GM19468 (cell line): ENCODE results near the gene PPP6R2.
"Not testable (repeated sequence)": the region's sequence is repeated elsewhere in the genome, so short reads cannot be mapped to it uniquely, and the experiment has no call there.

Experiments used
- ATAC-seq: cut with Tn5 transposase; IDR thresholded peaks from one replicate; pipeline ENCODE4 v1.9.1; 2021; ENCODE audit warnings: mild to moderate bottlenecking, moderate library complexity, moderate number of reproducible peaks; ENCODE audit not compliant: unreplicated experiment; ENCODE audit errors: extremely low read depth

Gene PPP6R2

DNA sequence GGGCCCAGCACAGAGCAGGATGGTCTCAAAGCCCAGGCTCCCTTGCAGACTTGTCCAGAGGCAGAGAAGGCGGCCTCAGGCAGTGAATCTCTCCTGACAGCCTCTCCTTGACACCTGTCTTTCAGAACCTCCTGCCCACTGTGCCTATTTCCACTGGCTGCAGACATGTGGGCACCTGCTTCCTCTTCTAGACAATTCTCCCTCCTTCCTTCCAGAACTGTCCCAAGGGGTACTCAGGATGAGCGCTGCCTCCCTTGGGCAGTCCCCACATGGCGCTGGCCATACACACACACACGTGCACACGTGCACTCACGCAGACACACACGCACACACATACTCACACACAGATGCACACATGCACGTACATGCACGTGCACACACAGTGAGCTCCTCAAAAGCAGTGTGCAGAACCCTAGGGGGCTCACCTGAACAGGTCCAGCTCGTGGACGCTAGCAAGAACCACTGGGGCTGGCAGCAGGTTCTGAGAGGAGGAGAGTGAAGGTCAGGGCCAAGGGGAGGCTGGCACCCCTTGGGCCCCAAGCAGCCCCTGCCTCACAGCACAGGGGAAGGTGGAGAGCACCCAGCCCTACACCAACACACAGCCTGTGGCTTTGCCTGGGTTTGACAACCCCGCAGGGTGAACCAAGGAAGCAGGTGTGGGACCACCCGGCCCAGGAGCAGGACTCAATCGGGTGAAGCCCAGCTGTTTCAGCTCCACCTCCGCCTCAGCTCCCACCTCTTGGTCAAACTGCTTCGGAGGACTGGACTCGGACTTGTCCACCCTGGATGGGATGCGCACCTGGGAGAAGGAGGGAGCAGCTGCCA is 27.6 kb upstream of the PPP6R2 start:
- no peak for ATAC-seq

DNA sequence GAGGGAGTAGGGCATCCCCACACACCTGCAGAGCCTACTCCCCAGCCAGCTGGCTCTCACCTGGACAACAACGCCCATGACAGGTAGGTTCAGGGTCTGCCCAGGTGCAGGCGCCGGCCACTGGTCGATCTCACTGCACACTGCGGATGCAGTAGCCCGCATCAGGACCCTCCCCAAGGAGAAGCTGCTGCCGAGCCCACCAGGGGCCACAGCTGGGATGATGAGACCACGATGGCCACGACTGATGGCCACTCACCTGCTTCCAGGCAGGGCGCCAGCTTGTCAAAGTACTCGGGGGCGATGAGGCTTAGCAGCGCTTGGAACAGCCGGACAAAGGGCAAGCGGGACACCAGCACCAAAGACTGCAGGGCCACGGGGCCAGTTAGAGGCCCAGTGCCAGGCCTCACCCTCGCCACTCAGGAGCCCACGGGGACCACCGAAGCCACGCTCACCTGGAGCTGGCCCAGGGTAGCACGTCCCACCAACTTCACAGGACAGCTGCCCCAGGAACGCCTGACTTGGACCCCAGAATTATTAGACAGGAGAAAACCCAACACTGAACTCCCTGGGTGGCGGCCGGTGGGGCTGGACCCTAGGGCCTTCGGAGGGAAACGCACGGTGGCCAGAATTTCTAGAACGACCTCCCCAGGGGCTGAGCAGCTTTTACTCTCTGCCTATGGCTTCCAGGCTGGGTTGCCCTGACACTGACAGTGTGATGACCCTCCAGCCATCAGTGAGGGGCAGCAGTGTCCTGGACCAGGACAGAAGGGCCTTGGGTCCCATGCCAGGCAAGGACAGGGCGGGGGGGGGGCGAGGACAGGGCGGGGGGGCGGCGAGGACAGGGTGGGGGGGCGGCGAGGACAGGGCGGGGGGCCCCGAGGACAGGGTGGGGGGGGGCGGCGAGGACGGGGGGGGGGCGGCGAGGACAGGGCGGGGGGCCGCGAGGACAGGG is 26.7 kb upstream of the PPP6R2 start:
- no peak for ATAC-seq

DNA sequence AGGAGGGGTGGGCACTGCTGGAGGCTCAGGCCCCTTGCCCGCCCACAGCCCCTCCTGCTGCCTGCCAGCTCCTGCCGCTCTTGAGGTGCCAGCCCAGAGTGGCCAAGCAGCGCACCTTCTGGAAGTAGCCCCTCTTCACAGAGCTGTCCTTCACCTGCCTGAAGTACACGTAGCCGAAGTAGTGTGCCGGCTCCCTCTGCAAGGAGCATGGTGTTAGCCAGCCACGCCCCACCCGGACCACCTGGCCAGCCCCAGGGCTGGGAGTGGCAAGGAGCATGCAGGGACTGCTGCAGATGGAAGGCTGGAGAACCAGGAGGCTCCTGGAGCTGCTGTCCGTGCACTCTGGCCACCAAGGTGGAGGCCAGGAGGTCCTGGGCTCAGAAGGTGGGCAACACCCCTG is 25.9 kb upstream of the PPP6R2 start:
- no peak for ATAC-seq

DNA sequence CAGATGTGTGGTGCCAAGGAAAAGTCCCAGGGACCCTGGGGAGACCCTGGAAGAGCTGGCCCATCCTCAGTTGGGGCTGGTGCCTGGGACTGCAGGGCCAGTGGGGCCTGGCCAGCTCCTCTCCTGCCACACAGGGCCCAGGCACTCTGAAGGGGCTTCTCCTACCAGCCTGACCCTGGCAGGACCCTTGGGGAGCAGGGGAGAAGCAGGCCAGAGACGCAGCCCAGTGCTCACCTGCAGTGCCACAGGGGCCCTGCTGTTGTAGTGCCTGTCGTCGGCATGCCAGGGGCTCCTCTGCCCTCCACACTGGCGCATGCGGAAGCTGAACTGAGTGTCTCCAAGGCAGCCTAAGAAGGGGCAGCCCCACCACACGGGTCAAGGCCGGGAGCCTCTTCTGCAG is 25.5 kb upstream of the PPP6R2 start:
- ATAC-seq = no peak

DNA sequence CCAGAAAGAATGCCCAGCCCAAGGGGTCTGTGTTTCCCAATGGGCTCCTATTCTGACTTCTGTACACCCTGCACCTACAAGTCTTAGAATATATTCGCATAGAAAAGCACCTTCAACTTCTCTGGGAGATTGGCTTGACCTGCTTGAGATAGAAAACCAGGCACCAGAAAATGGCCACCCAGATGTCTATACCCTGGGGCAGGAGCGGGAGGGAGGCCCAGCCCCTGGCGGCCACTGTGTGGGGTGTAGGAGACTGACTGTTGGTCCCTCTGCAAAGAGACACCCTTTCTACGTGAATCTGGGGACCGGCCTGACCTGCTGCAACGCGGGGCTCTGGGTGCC is 24.8 kb upstream of the PPP6R2 start:
- no peak for ATAC-seq

DNA sequence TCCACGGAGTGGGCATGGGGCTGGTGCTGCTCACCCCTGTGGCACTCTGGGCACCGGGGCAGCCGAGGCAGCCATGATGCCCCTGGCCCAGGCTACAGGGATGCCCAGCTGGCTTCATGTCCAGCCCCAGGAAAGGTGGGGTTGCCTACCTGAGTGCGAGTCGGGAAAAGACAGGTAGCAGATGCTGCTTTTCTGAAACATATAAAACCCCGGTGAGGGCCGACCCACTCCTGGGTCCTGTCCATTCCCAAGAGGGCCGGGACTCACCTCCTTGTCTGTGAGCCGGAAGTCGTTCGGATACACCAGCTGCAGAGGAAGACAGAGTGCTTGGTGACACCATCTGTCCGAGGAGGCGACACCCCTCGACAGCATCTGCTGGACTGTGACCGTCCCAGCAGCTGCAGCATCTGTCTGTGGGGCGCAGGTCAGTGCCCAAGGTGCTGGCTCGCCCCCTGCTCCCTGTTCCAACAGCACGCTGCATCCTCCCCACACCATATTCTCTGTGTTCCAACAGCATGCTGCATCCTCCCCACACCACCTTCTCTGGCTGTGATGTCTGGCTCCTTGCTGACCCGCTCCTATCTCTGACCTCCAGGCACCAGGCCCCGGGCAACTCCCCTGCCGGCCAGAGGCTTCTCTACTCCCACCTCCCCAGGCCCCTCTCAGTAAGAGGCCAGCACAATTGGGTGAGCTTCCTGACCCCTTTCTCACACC is 24.3 kb upstream of the PPP6R2 start:
- no peak for ATAC-seq

DNA sequence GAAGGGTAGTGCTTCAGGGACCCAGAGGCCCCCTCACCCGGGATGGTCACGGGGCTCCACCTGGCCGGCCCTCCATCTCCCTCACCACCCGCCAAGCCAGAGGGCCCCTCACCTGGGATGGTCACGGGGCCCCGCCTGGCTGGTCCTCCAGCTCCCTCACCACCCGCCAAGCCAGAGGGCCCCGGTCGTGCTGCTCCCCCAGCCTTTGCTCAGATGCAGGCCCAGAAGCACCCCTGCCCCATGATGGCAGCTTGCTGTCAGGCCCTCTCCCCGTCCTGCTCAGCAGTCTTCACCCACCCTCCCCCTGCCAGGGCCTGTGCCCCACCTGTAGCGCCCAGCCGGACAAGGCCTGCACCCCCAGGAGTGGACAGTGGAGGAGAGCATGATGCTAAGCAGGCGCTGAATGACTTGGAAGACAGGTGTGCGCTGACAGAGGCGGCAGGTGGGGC is 23.6 kb upstream of the PPP6R2 start:
- no peak for ATAC-seq

DNA sequence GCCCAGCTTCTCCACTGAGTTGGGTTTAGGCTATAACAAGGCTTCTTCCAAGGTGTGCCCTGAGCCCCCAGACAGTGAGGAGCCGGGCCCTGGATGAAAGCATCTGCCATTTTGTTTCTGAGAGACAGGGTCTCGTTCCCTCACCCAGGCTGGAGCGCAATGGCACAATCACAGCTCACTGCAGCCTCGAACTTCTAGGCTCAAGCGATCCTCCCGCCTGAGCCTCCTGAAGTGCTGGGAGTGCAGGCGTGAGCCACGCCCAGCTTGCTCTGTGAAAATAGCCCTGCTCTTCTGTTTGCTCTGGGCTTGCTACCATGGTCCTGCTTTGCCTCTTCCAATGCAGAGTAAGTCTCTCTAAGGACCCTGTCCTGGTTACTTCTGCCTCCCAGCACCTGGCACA is 23.0 kb upstream of the PPP6R2 start:
- no peak for ATAC-seq

DNA sequence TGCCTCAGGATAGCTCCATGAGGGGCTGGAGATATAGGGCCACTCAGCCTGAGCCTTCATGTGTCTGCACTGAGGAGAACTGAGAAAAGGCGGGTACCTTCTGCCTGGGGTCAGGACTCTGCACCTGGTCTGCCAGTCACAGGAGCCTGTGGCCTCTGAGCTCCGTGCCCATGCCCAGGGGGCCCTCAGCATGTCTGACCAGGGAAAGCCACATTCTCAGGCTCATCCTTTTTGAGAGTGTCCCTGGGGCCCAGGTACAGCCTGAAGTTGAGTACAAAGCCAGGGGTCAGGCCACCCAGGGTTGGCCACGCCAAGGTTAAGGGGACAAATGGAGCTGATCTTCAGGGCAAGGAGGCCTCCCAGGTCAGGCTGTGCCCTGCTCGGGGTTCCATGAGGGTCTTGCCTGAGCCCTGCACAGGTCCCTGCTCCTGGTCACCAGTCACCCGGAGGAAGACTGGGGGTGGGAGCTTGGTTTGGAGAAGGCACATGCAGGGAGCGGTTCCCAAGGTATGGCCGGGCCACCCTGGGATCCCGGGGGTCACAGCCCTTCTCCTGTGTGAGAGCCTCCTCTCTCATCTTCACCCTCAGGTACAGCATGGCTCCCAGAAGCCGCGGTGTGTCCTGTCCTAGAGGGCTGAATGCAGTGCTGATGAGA is 22.3 kb upstream of the PPP6R2 start:
- ATAC-seq = no peak

DNA sequence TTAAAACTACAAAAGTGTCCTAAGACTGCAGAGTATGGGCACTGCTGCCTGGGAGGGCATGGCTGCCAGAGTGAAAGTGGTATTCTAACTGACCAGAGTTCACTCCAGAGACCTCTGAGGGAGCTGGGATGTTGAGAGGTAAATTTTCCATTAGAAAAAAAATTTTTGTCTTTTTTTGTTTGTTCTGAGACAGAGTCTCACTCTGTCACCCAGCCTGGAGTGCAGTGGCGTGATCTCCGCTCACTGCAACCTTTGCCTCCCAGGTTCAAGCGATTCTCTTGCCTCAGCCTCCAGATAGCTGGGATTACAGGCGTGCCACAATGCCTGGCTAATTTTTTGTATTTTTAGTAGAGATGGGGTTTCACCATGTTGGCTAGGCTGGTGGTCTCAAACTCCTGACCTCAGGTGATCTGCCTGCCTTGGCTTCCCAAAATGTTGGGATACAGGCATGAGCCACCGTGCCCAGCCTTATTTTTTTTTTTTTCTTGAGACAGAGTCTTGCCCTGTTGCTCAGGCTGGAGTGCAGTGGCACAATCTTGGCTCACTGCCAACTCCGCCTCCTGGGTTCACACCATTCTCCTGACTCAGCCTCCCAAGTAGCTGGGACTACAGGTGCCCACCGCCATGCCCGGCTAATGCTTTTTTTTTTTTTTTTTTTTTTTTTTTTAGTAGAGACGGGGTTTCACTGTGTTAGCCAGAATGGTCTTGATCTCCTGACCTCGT is 20.6 kb upstream of the PPP6R2 start:
- ATAC-seq = not testable (repeated sequence)

DNA sequence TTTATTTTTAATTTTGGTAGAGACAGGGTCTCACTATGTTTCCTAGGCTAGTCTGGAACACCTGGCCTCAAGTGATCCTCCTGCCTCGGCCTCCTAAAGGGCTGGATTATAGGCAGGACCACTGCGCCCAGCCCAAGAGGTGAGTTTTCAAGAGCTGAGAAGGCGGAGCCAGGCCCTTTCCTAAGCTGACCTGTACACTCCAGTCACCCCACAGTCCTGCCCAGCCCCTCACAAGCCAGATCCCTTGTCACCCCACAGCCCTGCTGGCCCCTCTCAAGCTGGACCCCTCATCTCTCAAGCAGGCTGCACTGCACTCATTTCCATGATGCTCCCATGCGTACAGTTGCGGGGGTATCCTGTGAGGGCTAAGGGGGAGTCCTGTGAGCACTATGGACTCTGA is 19.2 kb upstream of the PPP6R2 start:
- no peak for ATAC-seq

DNA sequence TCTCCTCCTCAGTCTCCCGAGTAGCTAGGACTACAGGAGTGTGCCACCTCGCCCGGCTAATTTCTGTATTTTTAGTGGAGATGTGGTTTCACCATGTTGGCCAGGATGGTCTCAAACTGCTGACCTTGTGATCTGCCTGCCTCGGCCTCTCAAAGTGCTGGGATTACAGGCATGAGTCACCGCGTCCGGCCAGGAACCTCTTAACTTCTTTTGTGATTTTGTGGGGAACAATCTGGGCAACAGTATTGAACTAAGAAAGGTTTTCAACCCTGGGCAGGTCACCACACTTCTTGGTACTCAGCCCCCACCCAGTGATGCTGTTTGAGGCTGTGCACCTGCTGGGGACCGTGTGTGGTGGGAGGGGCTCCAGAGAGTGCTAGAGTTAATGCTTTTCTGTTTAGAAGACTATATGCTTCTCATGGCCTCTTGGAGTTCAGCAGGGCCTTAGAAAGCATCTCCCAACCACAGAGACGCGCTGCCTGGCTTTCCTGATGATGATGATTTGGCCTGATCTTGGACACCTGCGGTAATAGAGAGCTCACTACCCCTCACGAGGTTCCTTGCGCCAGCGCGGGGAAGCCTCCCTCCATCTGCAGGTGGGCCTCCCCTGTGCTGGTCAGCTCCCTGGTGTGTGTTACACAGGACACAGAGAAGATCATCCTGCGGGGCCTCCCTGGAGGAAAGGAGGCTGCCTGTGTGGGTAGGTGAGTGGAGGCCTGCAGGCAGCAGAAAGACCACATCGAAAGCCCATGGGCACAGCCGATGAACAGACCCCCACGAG is 17.5 kb upstream of the PPP6R2 start:
- no peak for ATAC-seq

DNA sequence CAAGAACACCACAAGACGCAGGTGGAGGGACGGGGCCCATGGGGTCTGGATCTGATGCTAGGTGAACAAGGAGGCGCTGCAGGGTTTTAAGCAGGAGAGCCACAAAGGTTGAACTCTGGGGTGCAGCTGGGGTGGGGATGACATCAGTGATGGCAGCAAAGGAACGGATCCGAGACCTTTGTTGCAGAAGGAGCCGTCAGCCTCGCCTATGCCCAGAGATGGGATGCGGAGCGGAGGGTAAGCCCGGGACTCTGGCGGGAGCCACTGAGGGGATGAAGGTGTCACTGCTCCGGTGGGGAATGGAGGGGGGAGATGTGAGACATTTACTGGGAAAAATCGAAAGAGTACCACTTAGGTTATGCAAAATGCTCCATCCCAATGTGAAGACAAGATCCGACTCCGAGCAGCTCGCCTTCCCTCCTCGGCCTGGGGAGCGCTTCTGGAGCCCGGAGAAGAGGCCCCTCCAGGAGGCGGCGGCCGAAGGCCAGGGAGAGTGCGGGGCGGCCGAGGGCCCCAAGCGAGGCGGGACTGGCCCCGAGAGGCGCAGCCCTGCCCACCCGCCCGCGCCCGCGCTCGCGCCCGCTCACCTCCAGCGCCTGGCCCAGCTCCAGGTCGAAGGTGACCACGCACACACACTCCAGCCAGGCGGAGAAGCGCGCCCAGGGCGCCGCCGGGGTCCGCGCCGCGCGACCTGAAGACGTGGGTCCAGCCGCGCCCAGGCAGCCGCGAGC is 16.7 kb upstream of the PPP6R2 start:
- ATAC-seq = no peak

DNA sequence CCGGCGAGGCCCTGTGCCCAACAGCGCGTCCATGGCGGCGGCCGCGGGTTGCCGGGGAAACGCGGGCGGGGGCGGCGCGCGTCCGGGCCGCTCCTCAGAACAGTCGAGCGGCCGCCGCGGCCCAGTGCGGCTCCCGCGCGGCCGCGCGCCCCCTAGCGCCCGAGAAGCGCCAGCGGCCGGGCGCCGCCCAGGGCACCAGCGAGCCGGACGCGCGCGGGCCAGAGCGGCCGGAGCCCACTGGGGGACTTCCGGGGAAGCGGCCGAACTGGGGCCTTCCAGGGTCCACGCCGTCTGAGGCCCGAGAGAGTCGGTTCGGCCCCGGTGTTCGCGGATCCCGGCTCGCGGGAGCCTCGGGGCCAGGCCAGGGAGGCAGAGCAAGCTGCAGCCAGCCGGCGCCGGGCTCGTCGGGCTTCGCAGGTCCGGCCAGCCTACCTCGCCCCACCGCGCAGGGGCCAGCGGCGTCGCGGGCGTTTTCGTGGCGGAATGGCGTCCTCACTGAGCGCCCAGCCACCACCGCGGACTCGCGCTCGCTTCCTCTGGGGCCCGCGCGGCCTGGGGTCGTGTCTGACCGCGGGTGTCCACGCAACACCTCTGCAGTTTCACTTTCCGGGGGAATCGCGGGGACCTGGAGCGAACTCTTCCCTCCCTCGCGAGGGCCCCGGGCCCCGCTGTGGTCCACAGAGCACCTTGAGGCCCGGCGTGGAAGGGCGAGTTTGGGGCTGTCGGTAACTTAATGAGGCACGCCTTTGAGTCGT is 16.0 kb upstream of the PPP6R2 start, which contains the start of gene DENND6B:
Gene DENND6B (minus strand): TSS at position 57 of the 755 bp plus-strand sequence. CDS start 24 bp downstream, at position 33.
- ATAC-seq = peak; percentile 35

DNA sequence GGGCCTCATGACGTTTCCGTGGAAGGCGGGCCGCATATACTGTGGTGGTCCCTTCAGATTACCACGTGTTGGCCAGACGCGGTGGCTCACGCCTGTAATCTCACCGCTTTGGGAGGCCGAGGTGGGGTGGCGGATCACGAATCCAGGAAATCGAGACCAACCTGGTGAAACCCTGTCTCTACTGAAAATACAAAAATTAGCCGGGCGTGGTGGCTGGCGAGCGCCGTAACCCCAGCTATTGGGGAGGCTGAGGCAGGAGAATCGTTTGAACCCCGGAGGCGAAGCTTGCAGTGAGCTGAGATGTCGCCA is 15.5 kb upstream of the PPP6R2 start:
- no peak for ATAC-seq

DNA sequence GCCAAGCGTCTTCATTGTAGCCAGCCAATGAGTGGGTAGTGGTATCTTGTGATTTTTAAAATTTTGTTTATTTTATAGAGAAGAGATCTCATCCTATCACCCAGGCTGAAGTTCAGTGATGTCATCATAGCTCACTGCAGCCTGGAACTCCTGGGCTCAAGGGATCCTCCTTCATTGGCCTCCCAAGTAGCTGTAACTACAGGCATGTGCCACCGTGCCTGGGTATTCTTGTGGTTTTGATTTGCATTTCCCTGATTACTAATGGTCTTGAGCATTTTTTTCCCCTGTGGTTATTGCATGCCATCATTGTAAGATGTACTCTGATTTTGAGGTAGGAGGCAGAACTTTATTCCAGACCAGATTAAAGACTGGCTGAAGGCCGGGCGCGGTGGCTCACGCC is 13.9 kb upstream of the PPP6R2 start:
- no peak for ATAC-seq

DNA sequence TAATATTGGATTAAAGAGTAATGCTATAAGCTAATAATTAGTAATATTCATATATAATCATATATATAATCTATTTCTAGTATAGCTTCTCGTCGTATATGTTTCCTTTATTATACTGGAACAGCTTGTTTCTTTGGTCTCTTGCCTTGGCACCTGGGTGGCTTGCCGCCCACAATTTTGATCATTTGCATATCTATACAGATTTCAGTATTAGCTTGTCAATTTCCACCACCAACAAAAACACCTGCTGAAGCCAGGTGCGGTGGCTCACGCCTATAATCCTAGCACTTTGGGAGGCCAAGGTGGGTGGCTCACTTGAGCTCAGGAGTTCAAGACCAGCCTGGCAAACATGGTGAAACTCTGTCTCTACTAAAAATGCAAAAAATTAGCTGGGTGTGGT is 8.7 kb upstream of the PPP6R2 start:
- not testable (repeated sequence) for ATAC-seq
